CD4-positive, alpha-beta T cell (primary cell): Measurements from ENCODE around the gene BAG3. TPM values are rescaled to one million over a fixed set of nuclear protein-coding genes. Genes with fewer than 3 reads are reported as not detected.

Experiments used
- ATAC-seq: fragments of 200-7000 bp; cut with Tn5 transposase; one replicate; pipeline ENCODE4 v1.10.0; 2022; ENCODE audit warnings: mild to moderate bottlenecking; ENCODE audit not compliant: poor library complexity
- CTCF ChIA-PET: fragments of 350-600 bp; sonication (Branson Sonifier 250); formaldehyde crosslinking; loops from one replicate; lab custom pipeline; 2021; ENCODE audit warnings: antibody characterized with exemption, inconsistent platforms; lab: Charles Lee
- POLR2A ChIA-PET: fragments of 350-600 bp; sonication (Branson Sonifier 250); formaldehyde crosslinking; loops from one replicate; lab custom pipeline; 2021; ENCODE audit warnings: antibody characterized with exemption, inconsistent platforms; lab: Charles Lee
- DNase-seq, 14 experiments: peaks; one replicate each; pipeline ENCODE4 v3.0.0-alpha.2; 2013 to 2020; ENCODE audit warnings: mixed read lengths in 2 of 14
- H3K27ac ChIP-seq, 2 donors: one replicate each; pipeline versions ENCODE4 v1.5.1 to v1.7.0; 2013; ENCODE audit warnings: low read length in 2 of 2, low read depth in 1 of 2, mild to moderate bottlenecking in 1 of 2
- H3K27me3 ChIP-seq, 2 experiments: 1 replicate in 1 of 2; 2 replicates in 1 of 2; pipeline versions ENCODE4 v1.6.1 to v1.7.0; 2013; ENCODE audit warnings: low read length in 2 of 2, control low read depth in 1 of 2, mild to moderate bottlenecking in 1 of 2, moderate library complexity in 1 of 2; ENCODE audit not compliant: insufficient read depth in 2 of 2, control insufficient read depth in 1 of 2
- H3K36me3 ChIP-seq: one replicate; pipeline ENCODE4 v1.6.1; 2013; ENCODE audit warnings: low read length, control low read depth; ENCODE audit not compliant: insufficient read depth
- H3K4me1 ChIP-seq: one replicate; pipeline ENCODE4 v1.6.1; 2013; ENCODE audit warnings: low read length, control low read depth; ENCODE audit not compliant: insufficient read depth
- H3K4me3 ChIP-seq: one replicate; pipeline ENCODE4 v1.5.1; 2013; ENCODE audit warnings: mild to moderate bottlenecking, low read length, moderate library complexity
- H3K9me3 ChIP-seq, 2 experiments: 1 replicate in 1 of 2; 2 replicates in 1 of 2; pipeline versions ENCODE4 v1.6.1 to v1.7.0; 2013; ENCODE audit warnings: low read length in 2 of 2, mild to moderate bottlenecking in 2 of 2, control low read depth in 1 of 2, moderate library complexity in 1 of 2; ENCODE audit not compliant: control insufficient read depth in 1 of 2, insufficient read depth in 1 of 2
- H3K27ac Mint-ChIP-seq: one replicate; pipeline ENCODE4 v1.8.0; 2020; ENCODE audit warnings: mixed read lengths
- H3K27me3 Mint-ChIP-seq: one replicate; pipeline ENCODE4 v1.8.0; 2021; ENCODE audit warnings: mixed read lengths
- H3K36me3 Mint-ChIP-seq: one replicate; pipeline ENCODE4 v1.8.0; 2021; ENCODE audit warnings: low read depth, mixed read lengths
- H3K4me1 Mint-ChIP-seq: one replicate; pipeline ENCODE4 v1.8.0; 2021; ENCODE audit warnings: low read depth, mixed read lengths
- H3K4me3 Mint-ChIP-seq: one replicate; pipeline ENCODE4 v1.8.0; 2020; ENCODE audit warnings: mild to moderate bottlenecking, mixed read lengths
- H3K9me3 Mint-ChIP-seq: one replicate; pipeline ENCODE4 v1.8.0; 2020; ENCODE audit warnings: mixed read lengths
- CTCF ChIP-seq: fragments of 200-600 bp; IDR thresholded peaks from one replicate; pipeline ENCODE4 v1.8.0; 2022; ENCODE audit warnings: antibody characterized with exemption, mild to moderate bottlenecking
- intact Hi-C, 2 experiments: fragments of 100-400 bp; cut with DNase I in 1 of 2; cut with micrococcal nuclease in 1 of 2; formaldehyde crosslinking; loops; one replicate each; pipeline versions ENCODE4 v1.15.1 to v1.9.0; 2023 to 2025; cut with DNase I, micrococcal nuclease
- total RNA-seq, 174 experiments: library from RNA in 2 of 174; stranded (reverse) in 2 of 174; gene quantifications; one replicate each; pipeline ENCODE4 v1.2.3 and lab custom pipeline; 2021 to 2026

The BAG3 gene
- total RNA-seq, 2 experiments from 2014 or later = 65.1 to 65.8 TPM

- Mint-ChIP-seq H3K4me3 (peak overlapping the region; percentile 43), H3K27me3 (no peaks in the 10 kb centered on the region), H3K4me1 (peaks cover 21% of the 10 kb centered on the region), H3K36me3 (no peaks in the 10 kb centered on the region), H3K9me3 (no peaks in the 10 kb centered on the region), H3K27ac (no peak overlapping the region)
- Histone ChIP-seq H3K27ac (no peak overlapping the region), H3K9me3 (peaks cover 0 to 5% of the 10 kb centered on the region in 2 experiments), H3K27me3 (no peaks in the 10 kb centered on the region), H3K36me3 (no peaks in the 10 kb centered on the region), H3K4me3 (no peak overlapping the region), H3K4me1 (peaks cover 22% of the 10 kb centered on the region)
- ChIA-PET POLR2A (no interaction called here), CTCF (no interaction called here)
- DNase-seq (no peak), ATAC-seq (no peak)
- intact Hi-C loops = loop anchor here (10.0 kb wide), 3 partner anchors 128 to 1678 kb away; partner anchors contain the start of genes DENND10 (in 1 of the 2), RAB11FIP2 (in 1 of the 2) and TIAL1 (in 1 of the 2)
- TF ChIP-seq CTCF = no peak
Observed at GRCh38 chr10:119723161-119723560, 72.0 kb downstream of the BAG3 start.

- H3K27ac Mint-ChIP-seq = no peak overlapping the region
- H3K27me3 Mint-ChIP-seq = no peaks in the 10 kb centered on the region
- no peak overlapping the region for H3K27ac ChIP-seq
Observed at GRCh38 chr10:119723624-119724023, 72.4 kb downstream of the BAG3 start.

More at GRCh38 chr10:119723624-119724023, 72.4 kb downstream of the BAG3 start:
- Mint-ChIP-seq H3K36me3 (no peaks in the 10 kb centered on the region), H3K9me3 (no peaks in the 10 kb centered on the region), H3K4me1 (peaks cover 26% of the 10 kb centered on the region), H3K4me3 (peak overlapping the region; percentile 43)
- peaks cover 22% of the 10 kb centered on the region for H3K4me1 ChIP-seq
- intact Hi-C loops = loop anchor here (2.0 to 10.0 kb wide), 5 partner anchors 35 to 1679 kb away; partner anchors contain the start of genes DENND10 (in 1 of the 2), RAB11FIP2 (in 1 of the 2) and TIAL1 (in 1 of the 2)
- POLR2A ChIA-PET = no interaction called here
- ATAC-seq (no peak), DNase-seq (no peak)
- TF ChIP-seq CTCF = no peak
- no peak overlapping the region for H3K4me3 ChIP-seq
- no peaks in the 10 kb centered on the region for H3K27me3 ChIP-seq
- no peaks in the 10 kb centered on the region for H3K36me3 ChIP-seq
- peaks cover 0 to 5% of the 10 kb centered on the region in 2 experiments for H3K9me3 ChIP-seq
- CTCF ChIA-PET = interaction anchor here (1.0 to 3.9 kb wide), 3 partner anchors 9 to 37 kb away, joined by 3 to 20 read pairs (median 7); no protein-coding TSS in a partner anchor
